ENCODE data around the gene LDHA. TPM values are rescaled to one million over a fixed set of nuclear protein-coding genes. Genes with fewer than 3 reads are reported as not detected.

The LDHA gene
- total and polyA plus RNA-seq, 2 of the 8 experiments (the other 6 are each of a cell fraction or from before 2014, with no cell fraction given), result 443 to 486 TPM

DNA sequence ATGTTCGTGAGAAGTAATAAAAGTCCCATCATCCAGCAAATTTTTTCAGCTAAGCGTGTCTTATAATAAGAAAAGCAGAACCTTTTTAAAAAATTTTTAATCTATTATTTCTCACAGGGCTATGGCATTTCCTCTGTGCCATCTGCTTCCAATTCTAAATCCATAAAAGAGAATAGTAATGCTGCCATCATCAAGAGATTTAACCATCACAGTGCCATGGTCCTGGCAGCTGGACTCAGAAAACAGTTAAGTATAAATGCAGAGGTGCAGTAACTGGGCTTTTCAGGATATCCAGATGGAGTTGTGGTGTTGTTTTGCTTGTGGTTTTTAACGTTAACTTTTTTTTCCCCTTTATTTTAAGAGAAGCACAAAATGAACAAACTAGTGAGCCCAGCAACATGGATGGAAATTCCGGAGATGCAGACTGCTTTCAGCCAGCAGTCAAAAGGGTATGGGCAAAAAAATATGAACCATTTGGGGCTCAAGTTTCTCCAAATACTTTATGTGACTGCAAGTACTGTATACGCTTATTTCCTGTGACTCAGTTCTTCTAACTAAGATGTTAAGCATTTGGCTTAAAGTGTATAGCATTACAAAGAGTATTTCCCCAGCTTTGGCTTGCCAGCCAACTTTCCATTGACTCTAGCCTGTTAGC lies 46.8 kb upstream of the LDHA start:
- Histone ChIP-seq H4K20me1 (replicated peaks in 1 of 2; ENCODE audit: control insufficient read depth in 1 of 2, insufficient read depth in 2 of 2, low read length in 2 of 2) (no peaks in the 10 kb centered on the region), H2BK5ac (ENCODE audit: low read depth, low read length) (no peak overlapping the region), H3K4me1 (replicated peaks in 1 of 4; ENCODE audit: control insufficient read depth in 3 of 4, insufficient read depth in 4 of 4, low read length in 3 of 4) (no peaks in the 10 kb centered on the region), H3K36me3 (ENCODE audit: control insufficient read depth in 2 of 4, insufficient read depth in 4 of 4, low read length in 3 of 4) (peaks cover 6 to 37% (median 20%) of the 10 kb centered on the region in 4 experiments), H3K79me2 (ENCODE audit: control insufficient read depth in 1 of 2, insufficient read depth in 2 of 2, low read length in 2 of 2) (no peaks in the 10 kb centered on the region), H2BK12ac (ENCODE audit: low read depth, low read length) (no peak overlapping the region), H3K79me1 (ENCODE audit: low read depth, low read length) (no peaks in the 10 kb centered on the region), H4K5ac (ENCODE audit: insufficient read length, low read depth, low read length) (no peak overlapping the region), H3K9ac (replicated peaks in 1 of 4; ENCODE audit: extremely low read depth in 1 of 4, low read depth in 3 of 4, low read length in 3 of 4) (no peak overlapping the region), H2AK5ac (ENCODE audit: low read depth, low read length) (no peak overlapping the region), H4K91ac (replicated peaks; ENCODE audit: insufficient read length, low read length) (no peak overlapping the region), H2AFZ (ENCODE audit: low read length) (no peak overlapping the region), H3K4me2 (ENCODE audit: insufficient read depth in 1 of 2, low read depth in 2 of 2, low read length in 2 of 2) (no peak overlapping the region), H3K4me3 (ENCODE audit: extremely low read depth in 1 of 4, insufficient read depth in 2 of 4, low read depth in 3 of 4, low read length in 4 of 4) (no peak overlapping the region), H2BK20ac (ENCODE audit: low read length) (no peak overlapping the region), H2BK15ac (ENCODE audit: low read length) (no peak overlapping the region), H3K4ac (replicated peaks; ENCODE audit: insufficient read length, low read depth, low read length) (no peak overlapping the region), H2BK120ac (replicated peaks; ENCODE audit: low read depth, low read length) (no peak overlapping the region), H3K27me3 (replicated peaks in 1 of 4; ENCODE audit: control insufficient read depth in 3 of 4, extremely low read depth in 1 of 4, insufficient read depth in 3 of 4, low read length in 3 of 4) (no peaks in the 10 kb centered on the region), H3K27ac (ENCODE audit: low read depth, low read length) (no peak overlapping the region), H3K23me2 (ENCODE audit: low read depth, low read length) (no peaks in the 10 kb centered on the region), H3K56ac (replicated peaks; ENCODE audit: insufficient read length, low read depth, low read length) (no peak overlapping the region), H3K18ac (ENCODE audit: extremely low read depth, low read length) (no peak overlapping the region), H3K9me3 (ENCODE audit: insufficient read depth in 2 of 2, low read depth in 1 of 2, low read length in 1 of 2) (no peaks in the 10 kb centered on the region), H4K8ac (ENCODE audit: extremely low read depth, insufficient read depth, low read length) (no peak overlapping the region), H3K23ac (ENCODE audit: insufficient read length) (no peak overlapping the region), H3K14ac (ENCODE audit: insufficient read length) (no peak overlapping the region)
- POLR2A ChIA-PET (ENCODE audit: partially characterized antibody), result no interaction called here
- FAIRE-seq (no peak), DNase-seq (ENCODE audit: low read depth in 1 of 2, low spot score in 2 of 2) (no peak)
- CTCF ChIA-PET (ENCODE audit: partially characterized antibody), result no interaction called here
- 98% methylated on average over 5 of the region's 5 CpGs; no CpG with 5 or more reads in 1 of the 2 experiments for WGBS, 2 experiments (ENCODE audit: extremely low coverage in 1 of 2, insufficient coverage in 1 of 2, insufficient read length in 1 of 2, insufficient replicate concordance in 2 of 2, low coverage in 1 of 2, low lambda C conversion rate in 2 of 2, missing lambda C conversion rate in 1 of 2)
- TF ChIP-seq TCF12 (IDR thresholded peaks at IDR 0.05; ENCODE audit: low read depth, low read length), result no peak
- TF ChIP-seq, protein P1, sequence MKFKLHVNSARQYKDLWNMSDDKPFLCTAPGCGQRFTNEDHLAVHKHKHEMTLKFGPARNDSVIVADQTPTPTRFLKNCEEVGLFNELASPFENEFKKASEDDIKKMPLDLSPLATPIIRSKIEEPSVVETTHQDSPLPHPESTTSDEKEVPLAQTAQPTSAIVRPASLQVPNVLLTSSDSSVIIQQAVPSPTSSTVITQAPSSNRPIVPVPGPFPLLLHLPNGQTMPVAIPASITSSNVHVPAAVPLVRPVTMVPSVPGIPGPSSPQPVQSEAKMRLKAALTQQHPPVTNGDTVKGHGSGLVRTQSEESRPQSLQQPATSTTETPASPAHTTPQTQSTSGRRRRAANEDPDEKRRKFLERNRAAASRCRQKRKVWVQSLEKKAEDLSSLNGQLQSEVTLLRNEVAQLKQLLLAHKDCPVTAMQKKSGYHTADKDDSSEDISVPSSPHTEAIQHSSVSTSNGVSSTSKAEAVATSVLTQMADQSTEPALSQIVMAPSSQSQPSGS (IDR thresholded peaks at IDR 0.05; ENCODE audit: low read length), result no peak
- TF ChIP-seq, protein P2, sequence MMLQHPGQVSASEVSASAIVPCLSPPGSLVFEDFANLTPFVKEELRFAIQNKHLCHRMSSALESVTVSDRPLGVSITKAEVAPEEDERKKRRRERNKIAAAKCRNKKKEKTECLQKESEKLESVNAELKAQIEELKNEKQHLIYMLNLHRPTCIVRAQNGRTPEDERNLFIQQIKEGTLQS (IDR thresholded peaks at IDR 0.05; ENCODE audit: insufficient read depth, low read depth, low read length), result no peak
- TF ChIP-seq KDM4A (IDR thresholded peaks at IDR 0.05; ENCODE audit: low read depth, low read length, severe bottlenecking), result no peak
- no peak for TF ChIP-seq CBX8 (IDR thresholded peaks at IDR 0.05; ENCODE audit: borderline replicate concordance, low read depth, low read length)
- TF ChIP-seq SIRT6 (IDR thresholded peaks at IDR 0.05; ENCODE audit: low read length), result no peak
- TF ChIP-seq EGR1 (IDR thresholded peaks at IDR 0.05; ENCODE audit: borderline replicate concordance, low read depth, low read length), result no peak
- no peak for TF ChIP-seq YY1 (IDR thresholded peaks at IDR 0.05; ENCODE audit: low read depth, low read length)
- TF ChIP-seq, protein P3, sequence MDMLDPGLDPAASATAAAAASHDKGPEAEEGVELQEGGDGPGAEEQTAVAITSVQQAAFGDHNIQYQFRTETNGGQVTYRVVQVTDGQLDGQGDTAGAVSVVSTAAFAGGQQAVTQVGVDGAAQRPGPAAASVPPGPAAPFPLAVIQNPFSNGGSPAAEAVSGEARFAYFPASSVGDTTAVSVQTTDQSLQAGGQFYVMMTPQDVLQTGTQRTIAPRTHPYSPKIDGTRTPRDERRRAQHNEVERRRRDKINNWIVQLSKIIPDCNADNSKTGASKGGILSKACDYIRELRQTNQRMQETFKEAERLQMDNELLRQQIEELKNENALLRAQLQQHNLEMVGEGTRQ (IDR thresholded peaks at IDR 0.05; ENCODE audit: low read length), result no peak
- TF ChIP-seq RNF2 (IDR thresholded peaks at IDR 0.05; ENCODE audit: borderline replicate concordance, low read depth, low read length, missing control alignments, poor library complexity, severe bottlenecking), result no peak
